Neural cell (in vitro differentiated cells): ENCODE data around the gene ZNHIT2.

Experiments used
- CTCF ChIP-seq: fragments of 450-650 bp; IDR thresholded peaks from 2 replicates; pipeline ENCODE4 v1.5.1; 2014; ENCODE audit warnings: antibody characterized with exemption, mild to moderate bottlenecking, moderate library complexity; ENCODE audit not compliant: poor library complexity, severe bottlenecking
- EP300 ChIP-seq: fragments of 450-650 bp; conservative IDR thresholded peaks from 2 replicates; pipeline ENCODE4 v1.6.1; 2014; ENCODE audit warnings: antibody characterized with exemption, mild to moderate bottlenecking, moderate library complexity; ENCODE audit not compliant: poor library complexity, severe bottlenecking
- EZH2 ChIP-seq: fragments of 200-600, 300-800 bp; shearing (Covaris generic), sonication (generic); IDR thresholded peaks from 2 replicates; pipeline ENCODE4 v1.6.1; 2014; ENCODE audit warnings: antibody characterized with exemption, low read length, borderline replicate concordance, mild to moderate bottlenecking; ENCODE audit not compliant: insufficient read depth, poor library complexity, severe bottlenecking
- POLR2AphosphoS5 ChIP-seq: IDR thresholded peaks from 2 replicates; pipeline ENCODE4 v1.6.1; 2012
- REST ChIP-seq: IDR thresholded peaks from 2 replicates; pipeline ENCODE4 v1.6.1; 2012; ENCODE audit warnings: borderline replicate concordance
- SMC3 ChIP-seq: fragments of 450-650 bp; conservative IDR thresholded peaks from 2 replicates; pipeline ENCODE4 v1.6.1; 2014; ENCODE audit warnings: antibody characterized with exemption, mild to moderate bottlenecking, moderate library complexity; ENCODE audit not compliant: poor library complexity

DNA sequence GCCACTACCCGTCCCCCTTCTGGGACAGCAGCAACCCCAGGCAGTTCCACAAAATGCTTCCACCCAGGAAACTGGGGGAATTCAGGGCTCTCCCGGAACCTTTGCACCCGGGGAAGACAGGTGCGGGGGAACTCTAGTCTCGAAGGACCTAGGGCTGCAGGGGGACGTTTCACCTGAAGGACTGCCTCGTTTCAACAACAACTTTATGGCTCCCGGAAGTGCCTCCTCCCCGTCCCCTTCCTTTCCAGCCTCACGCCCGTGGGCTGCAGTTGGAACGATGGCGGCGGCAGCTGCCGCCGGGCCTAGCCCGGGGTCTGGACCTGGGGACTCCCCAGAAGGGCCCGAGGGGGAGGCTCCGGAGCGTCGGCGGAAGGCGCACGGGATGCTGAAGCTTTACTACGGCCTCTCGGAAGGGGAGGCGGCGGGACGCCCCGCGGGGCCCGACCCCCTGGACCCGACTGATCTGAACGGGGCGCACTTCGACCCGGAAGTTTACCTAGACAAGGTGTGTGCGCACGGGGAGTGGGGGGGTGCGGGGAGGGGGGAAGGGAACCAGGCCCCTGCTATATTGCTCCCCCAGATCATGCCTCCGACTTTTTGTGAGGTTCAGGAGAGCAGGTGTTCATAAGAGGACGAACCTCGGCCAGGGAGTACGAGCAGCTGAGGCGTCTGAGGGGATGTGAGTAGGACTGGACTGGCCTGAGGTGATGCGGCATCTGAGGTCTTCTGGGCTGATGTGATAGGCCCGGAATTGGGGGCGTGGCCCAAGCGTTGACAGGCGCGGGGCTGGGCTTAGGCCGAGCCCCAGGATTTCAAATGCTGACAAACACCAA lies 21.3 kb downstream of the ZNHIT2 start, which contains the start of gene VPS51:
- peak; percentile 70 for TF ChIP-seq REST
- no peak for TF ChIP-seq CTCF
- peak; percentile 86 for TF ChIP-seq POLR2AphosphoS5
- peak; percentile 81 for TF ChIP-seq EP300
- peak; percentile 31 for TF ChIP-seq SMC3
- TF ChIP-seq EZH2 = no peak
